Tibial nerve (tissue), 3 donors: ENCODE data around the gene ARHGEF37.

Source experiments
- CTCF ChIP-seq, 5 experiments: fragments of 200-600 bp in 3 of 5; fragments of 450-650 bp in 2 of 5; sonication (generic) in 3 of 5; IDR thresholded peaks; one replicate each; pipeline ENCODE4 v1.5.1; 2016 to 2019; ENCODE audit warnings: antibody characterized with exemption in 5 of 5, mild to moderate bottlenecking in 3 of 5, moderate library complexity in 2 of 5
- POLR2A ChIP-seq, 2 donors: fragments of 450-650 bp; IDR thresholded peaks; one replicate each; pipeline ENCODE4 v1.6.1; 2017; ENCODE audit warnings: antibody characterized with exemption in 2 of 2, mild to moderate bottlenecking in 2 of 2, moderate library complexity in 2 of 2

- TF ChIP-seq CTCF (IDR thresholded peaks at IDR 0.05) = no peak
- TF ChIP-seq POLR2A (IDR thresholded peaks at IDR 0.05) = no peak
These were observed 50.2 kb downstream of the ARHGEF37 start for GRCh38 chr5:149631506-149631905.
